Activated naive CD4-positive, alpha-beta T cell treated with anti-CD3 and anti-CD28 coated beads for 36 hours (primary cell): ENCODE measurements around the gene CENPX. TPM values are rescaled to one million over a fixed set of nuclear protein-coding genes. Genes with fewer than 3 reads are reported as not detected.
A peak's percentile ranks its signal among the peaks of the same experiment; 100 is the strongest.

Source experiments
- CTCF ChIA-PET: fragments of 350-600 bp; sonication (Branson Sonifier 250); formaldehyde crosslinking; loops from one replicate; lab custom pipeline; 2021; ENCODE audit warnings: antibody characterized with exemption; lab: Charles Lee
- DNase-seq: peaks from one replicate; pipeline ENCODE4 v3.0.0-alpha.2; 2020
- H3K27ac Mint-ChIP-seq: one replicate; pipeline ENCODE4 v1.8.0; 2021; ENCODE audit warnings: mild to moderate bottlenecking, mixed read lengths
- H3K27me3 Mint-ChIP-seq: one replicate; pipeline ENCODE4 v1.8.0; 2021; ENCODE audit warnings: low read depth, mixed read lengths
- H3K36me3 Mint-ChIP-seq: one replicate; pipeline ENCODE4 v1.8.0; 2021; ENCODE audit warnings: low read depth, mixed read lengths
- H3K4me1 Mint-ChIP-seq: one replicate; pipeline ENCODE4 v1.8.0; 2021; ENCODE audit warnings: low read depth, mixed read lengths
- H3K4me3 Mint-ChIP-seq: one replicate; pipeline ENCODE4 v1.8.0; 2021; ENCODE audit warnings: mild to moderate bottlenecking, moderate library complexity, mixed read lengths
- H3K9me3 Mint-ChIP-seq: one replicate; pipeline ENCODE4 v1.8.0; 2021; ENCODE audit warnings: mixed read lengths
- intact Hi-C: fragments of 100-400 bp; cut with micrococcal nuclease; formaldehyde crosslinking; loops from one replicate; pipeline ENCODE4 v1.15.1; 2023
- total RNA-seq, 2 experiments: library from RNA; stranded (reverse); gene quantifications; one replicate each; pipeline ENCODE4 v1.2.3, GENCODE V29; 2021

Gene CENPX
- total RNA-seq, 2 experiments from 2014 or later = 55.8 to 57.8 TPM

- Mint-ChIP-seq H3K27ac (no peak overlapping the region), H3K4me1 (peaks cover 22% of the 10 kb centered on the region), H3K27me3 (no peaks in the 10 kb centered on the region), H3K36me3 (peaks cover 12% of the 10 kb centered on the region), H3K9me3 (no peaks in the 10 kb centered on the region), H3K4me3 (no peak overlapping the region)
- CTCF ChIA-PET = interaction anchor here (0.6 to 7.3 kb wide), 2 partner anchors 64 to 85 kb away, joined by 3 to 95 read pairs; partner anchors contain the start of gene NOTUM
- intact Hi-C loops = loop anchor here (10.0 kb wide), 1 partner anchor 511 kb away; the partner anchor contains the start of gene ACTG1
- DNase-seq = no peak
Measured at GRCh38 chr17:82025401-82026107, 2.9 kb upstream of the CENPX start.

DNA sequence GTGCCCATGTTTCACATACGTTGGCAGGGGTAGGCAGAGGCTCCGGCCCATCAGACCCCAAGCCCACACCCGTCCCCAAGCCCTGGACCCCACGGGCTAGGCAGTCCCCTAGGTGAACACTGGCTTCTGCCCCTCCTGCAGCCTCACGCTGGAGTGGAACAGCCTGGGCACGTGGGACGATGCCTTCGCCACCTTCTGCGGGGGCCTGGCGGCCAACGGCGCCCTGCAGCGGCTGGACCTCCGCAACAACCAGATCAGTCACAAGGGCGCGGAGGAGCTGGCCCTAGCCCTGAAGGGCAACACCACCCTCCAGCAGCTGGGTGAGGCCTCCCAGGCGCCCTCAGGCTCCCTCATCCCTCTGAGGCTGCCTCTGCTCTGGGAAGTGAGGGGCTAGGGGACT lies 2.2 kb upstream of the CENPX start:
- H3K9me3 Mint-ChIP-seq = no peaks in the 10 kb centered on the region
- peaks cover 26% of the 10 kb centered on the region for H3K4me1 Mint-ChIP-seq
- no peak overlapping the region for H3K4me3 Mint-ChIP-seq
- peaks cover 12% of the 10 kb centered on the region for H3K36me3 Mint-ChIP-seq
- CTCF ChIA-PET = interaction anchor here (7.3 kb wide), 1 partner anchor 64 kb away, joined by 95 read pairs; the partner anchor contains the start of gene NOTUM
- H3K27me3 Mint-ChIP-seq = no peaks in the 10 kb centered on the region
- no peak for DNase-seq
- intact Hi-C loops = loop anchor here (10.0 kb wide), 1 partner anchor 510 kb away; the partner anchor contains the start of gene ACTG1
- H3K27ac Mint-ChIP-seq = no peak overlapping the region

DNA sequence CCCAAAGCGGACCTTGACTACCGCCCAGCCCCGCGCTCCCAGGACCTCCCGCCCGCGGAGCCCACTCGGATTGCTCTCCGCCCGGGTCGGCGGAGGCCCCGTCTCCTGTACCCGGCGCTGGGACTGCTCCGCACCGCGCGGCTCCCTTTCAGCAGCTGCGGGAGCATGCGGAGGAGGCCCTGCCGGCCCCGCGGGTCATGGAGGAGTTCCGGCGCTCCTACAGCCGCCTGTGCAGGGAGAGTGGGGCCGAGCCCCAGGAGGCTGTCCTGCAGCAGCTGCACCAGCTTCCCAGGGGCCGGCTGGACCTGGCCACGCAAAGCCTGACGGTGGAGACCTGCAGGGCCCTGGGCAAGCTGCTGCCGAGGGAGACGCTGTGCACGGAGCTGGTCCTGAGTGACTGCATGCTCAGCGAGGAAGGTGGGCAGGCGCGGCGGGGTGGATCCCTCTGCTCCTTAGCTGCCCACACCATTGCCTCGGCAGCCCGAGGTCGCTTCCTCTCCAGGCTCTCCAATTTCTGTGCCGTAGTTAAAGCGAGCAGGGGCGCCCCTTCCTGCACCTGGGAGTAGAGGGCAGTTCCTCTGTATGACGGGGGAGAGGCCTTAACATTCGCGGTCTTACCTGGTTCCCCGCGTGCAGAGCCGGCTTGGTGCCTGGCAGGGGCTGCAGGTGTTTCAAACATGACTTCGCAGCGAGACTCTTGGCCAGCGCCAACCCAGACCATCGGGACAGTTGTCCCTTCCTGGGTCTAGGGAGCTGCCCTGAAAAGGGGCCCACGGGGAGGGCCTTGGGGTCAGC lies 966 bp upstream of the CENPX start:
- Mint-ChIP-seq H3K27ac (no peak overlapping the region), H3K27me3 (no peaks in the 10 kb centered on the region), H3K9me3 (no peaks in the 10 kb centered on the region), H3K36me3 (peaks cover 12% of the 10 kb centered on the region), H3K4me3 (peak overlapping the region; percentile 74), H3K4me1 (peaks cover 22% of the 10 kb centered on the region)
- CTCF ChIA-PET = interaction anchor here (0.7 to 7.3 kb wide), 4 partner anchors 9 to 63 kb away, joined by 3 to 95 read pairs (median 4); partner anchors contain the start of genes DCXR and NOTUM
- intact Hi-C loops = loop anchor here (1.0 to 10.0 kb wide), 6 partner anchors 9 to 509 kb away; partner anchors contain the start of genes ACTG1, ASPSCR1, DCXR and FASN
- no peak for DNase-seq

DNA sequence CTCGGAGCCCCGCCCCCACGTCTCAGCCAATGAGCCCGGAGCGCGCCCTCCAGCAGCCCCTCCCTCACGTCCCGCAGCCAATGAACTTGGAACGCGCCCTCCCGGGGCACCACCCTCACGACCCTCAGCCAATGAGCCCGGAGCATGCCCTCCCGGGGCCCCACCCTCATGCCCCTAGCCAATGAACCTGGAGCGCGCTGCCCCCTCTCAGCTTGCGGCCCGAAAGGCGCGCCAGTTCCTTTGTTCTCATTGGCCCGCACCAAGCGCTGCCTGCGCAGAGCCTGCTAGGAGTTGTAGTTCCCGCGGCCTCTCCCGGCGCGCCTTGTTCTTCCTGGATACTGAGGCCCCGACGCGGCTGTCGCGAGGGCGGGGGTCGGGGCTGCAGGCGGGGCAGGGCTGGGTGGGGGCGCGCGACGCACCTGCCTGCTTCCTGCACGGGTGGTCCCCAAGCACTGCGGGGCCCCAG lies 336 bp upstream of the CENPX start, which contains the start of gene LRRC45:
LRRC45 (plus strand) TSS at position 325 of the 466 bp plus-strand sequence. CDS start 339 bp downstream, outside the sequence.
- H3K27ac Mint-ChIP-seq = no peak within 1 kb of the TSS
- H3K27me3 Mint-ChIP-seq = no peaks in the 10 kb centered on the region
- intact Hi-C loops = loop anchor here (1.0 to 10.0 kb wide), 7 partner anchors 9 to 508 kb away; partner anchors contain the start of genes ACTG1, ASPSCR1, DCXR and FASN
- H3K36me3 Mint-ChIP-seq = peaks cover 14% of the 10 kb centered on the region
- no peaks in the 10 kb centered on the region for H3K9me3 Mint-ChIP-seq
- CTCF ChIA-PET = interaction anchor here (1.0 to 7.3 kb wide), 5 partner anchors 10 to 95 kb away, joined by 3 to 95 read pairs (median 4); partner anchors contain the start of genes DCXR, MAFG and NOTUM
- H3K4me1 Mint-ChIP-seq = peaks cover 22% of the 10 kb centered on the region
- peak within 1 kb of the TSS; percentile 86 for H3K4me3 Mint-ChIP-seq
- peak; percentile 100 for DNase-seq

DNA sequence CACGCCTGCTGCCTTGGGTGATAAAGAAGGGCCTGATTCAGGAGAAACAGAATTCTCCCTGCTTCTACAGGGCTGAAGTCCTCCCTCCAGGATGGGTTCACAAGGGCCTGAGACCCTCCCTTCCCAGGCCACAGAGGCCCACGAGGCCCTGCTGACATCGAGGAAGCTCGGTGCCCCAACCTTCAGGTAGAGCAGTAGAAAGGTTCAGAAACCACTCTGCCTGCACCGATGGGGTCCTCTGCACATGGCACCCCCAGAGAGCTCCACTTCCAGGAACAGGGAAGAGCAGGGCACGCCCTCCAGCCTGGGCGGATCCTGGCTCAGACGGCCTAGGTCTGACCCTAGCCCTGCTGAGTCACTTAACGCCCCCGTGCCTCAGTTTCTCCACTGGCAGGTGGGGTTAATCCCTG lies 773 bp downstream of the CENPX start:
- CTCF ChIA-PET = interaction anchor here (0.9 to 7.3 kb wide), 8 partner anchors 7 to 94 kb away, joined by 3 to 95 read pairs (median 3); partner anchors contain the start of genes DCXR, MAFG and NOTUM
- intact Hi-C loops = loop anchor here (1.0 to 10.0 kb wide), 4 partner anchors 53 to 507 kb away; partner anchors contain the start of genes ACTG1 and P4HB
- H3K9me3 Mint-ChIP-seq = no peaks in the 10 kb centered on the region
- H3K27me3 Mint-ChIP-seq = no peaks in the 10 kb centered on the region
- peak overlapping the region; percentile 86 for H3K4me3 Mint-ChIP-seq
- H3K4me1 Mint-ChIP-seq = peaks cover 22% of the 10 kb centered on the region
- H3K36me3 Mint-ChIP-seq = peaks cover 10% of the 10 kb centered on the region
- no peak for DNase-seq
- peak overlapping the region; percentile 36 for H3K27ac Mint-ChIP-seq

DNA sequence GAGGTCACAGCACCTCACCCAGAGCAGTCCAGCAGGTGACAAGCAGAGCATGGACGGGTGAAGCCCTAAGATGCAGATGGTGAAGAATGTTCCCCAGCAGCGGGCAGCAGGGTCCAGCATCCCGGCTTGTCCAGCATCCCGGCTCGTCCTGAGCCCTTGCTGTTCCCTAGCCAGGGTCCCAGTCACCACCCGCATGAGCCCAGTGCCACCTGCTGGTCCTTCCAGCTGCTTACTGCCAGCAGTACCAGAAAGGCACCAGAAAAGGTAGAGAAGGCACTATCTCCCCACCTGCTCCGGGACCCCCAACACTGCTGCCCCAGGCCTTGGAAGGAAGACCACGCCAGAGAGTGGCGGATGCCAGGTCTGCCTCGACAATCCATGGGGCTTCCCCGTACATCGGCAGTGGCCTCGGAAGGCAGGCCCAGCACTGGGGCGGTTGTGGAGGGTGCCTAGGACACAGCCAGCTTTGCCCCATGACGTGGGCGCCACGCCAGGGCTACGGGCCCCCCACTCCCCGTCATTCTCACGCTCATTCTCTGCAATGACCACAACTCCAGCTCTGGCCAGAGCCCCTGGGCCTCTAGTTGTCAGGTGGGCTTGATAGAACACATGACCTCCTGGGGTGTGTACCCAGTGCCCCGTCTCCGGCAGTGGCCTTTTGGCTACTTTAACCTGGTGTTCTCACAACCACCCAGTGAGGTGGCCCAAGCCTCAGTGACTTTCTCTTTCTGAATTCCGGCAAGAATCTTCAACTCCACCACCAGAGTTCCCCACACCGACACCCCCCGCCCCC lies 1.4 kb downstream of the CENPX start:
- peaks cover 10% of the 10 kb centered on the region for H3K36me3 Mint-ChIP-seq
- DNase-seq = peak; percentile 82
- H3K9me3 Mint-ChIP-seq = no peaks in the 10 kb centered on the region
- H3K4me3 Mint-ChIP-seq = peak overlapping the region; percentile 86
- peak overlapping the region; percentile 36 for H3K27ac Mint-ChIP-seq
- H3K4me1 Mint-ChIP-seq = peaks cover 22% of the 10 kb centered on the region
- intact Hi-C loops = loop anchor here (1.0 to 10.0 kb wide), 2 partner anchors 62 to 507 kb away; partner anchors contain the start of gene ACTG1
- CTCF ChIA-PET = interaction anchor here (0.6 to 7.3 kb wide), 12 partner anchors 8 to 258 kb away, joined by 3 to 95 read pairs (median 4); partner anchors contain the start of genes DCXR and NOTUM
- no peaks in the 10 kb centered on the region for H3K27me3 Mint-ChIP-seq

DNA sequence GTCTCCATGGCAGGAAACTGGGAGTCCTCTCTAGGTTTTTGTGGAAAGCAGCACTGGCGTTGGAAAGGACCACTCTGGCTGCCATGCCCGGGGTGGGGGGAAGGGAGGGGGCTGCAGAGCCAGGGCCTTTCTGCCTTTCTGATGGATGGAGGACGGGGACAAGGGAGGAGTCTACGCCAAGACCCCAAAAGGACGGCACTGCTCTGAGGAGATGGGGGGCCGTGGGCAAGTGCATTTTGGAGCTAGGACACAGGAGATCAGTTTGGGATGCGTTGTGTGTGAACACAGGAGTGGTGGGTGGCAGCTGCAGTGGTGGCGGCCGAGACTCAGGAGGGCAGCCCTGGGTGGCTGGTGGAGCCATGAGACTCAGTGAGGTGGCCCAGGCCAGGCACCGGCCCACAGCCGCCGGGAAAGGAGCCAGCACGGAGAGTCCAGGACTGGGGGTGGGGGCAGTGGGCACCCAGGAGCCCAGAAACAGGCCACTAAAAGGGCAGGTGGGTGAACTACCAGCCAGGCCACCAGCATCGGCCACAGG lies 2.0 kb downstream of the CENPX start:
- H3K9me3 Mint-ChIP-seq = no peaks in the 10 kb centered on the region
- H3K36me3 Mint-ChIP-seq = peaks cover 10% of the 10 kb centered on the region
- intact Hi-C loops = loop anchor here (1.0 to 10.0 kb wide), 2 partner anchors 61 to 506 kb away; partner anchors contain the start of gene ACTG1
- H3K27me3 Mint-ChIP-seq = no peaks in the 10 kb centered on the region
- H3K4me3 Mint-ChIP-seq = no peak overlapping the region
- CTCF ChIA-PET = interaction anchor here (0.6 to 7.3 kb wide), 16 partner anchors 9 to 259 kb away, joined by 3 to 95 read pairs (median 4); partner anchors contain the start of gene NOTUM
- no peak overlapping the region for H3K27ac Mint-ChIP-seq
- no peak for DNase-seq
- peaks cover 22% of the 10 kb centered on the region for H3K4me1 Mint-ChIP-seq

- CTCF ChIA-PET = interaction anchor here (0.8 to 7.3 kb wide), 15 partner anchors 9 to 150 kb away, joined by 3 to 95 read pairs (median 4); partner anchors contain the start of gene NOTUM
- Mint-ChIP-seq H3K36me3 (peaks cover 10% of the 10 kb centered on the region), H3K4me3 (no peak overlapping the region), H3K4me1 (peaks cover 22% of the 10 kb centered on the region), H3K27me3 (no peaks in the 10 kb centered on the region), H3K9me3 (no peaks in the 10 kb centered on the region), H3K27ac (no peak overlapping the region)
- intact Hi-C loops = loop anchor here (10.0 kb wide), 1 partner anchor 505 kb away; the partner anchor contains the start of gene ACTG1
- peak; percentile 76 for DNase-seq
Measured at GRCh38 chr17:82019690-82020571, 2.7 kb downstream of the CENPX start.

DNA sequence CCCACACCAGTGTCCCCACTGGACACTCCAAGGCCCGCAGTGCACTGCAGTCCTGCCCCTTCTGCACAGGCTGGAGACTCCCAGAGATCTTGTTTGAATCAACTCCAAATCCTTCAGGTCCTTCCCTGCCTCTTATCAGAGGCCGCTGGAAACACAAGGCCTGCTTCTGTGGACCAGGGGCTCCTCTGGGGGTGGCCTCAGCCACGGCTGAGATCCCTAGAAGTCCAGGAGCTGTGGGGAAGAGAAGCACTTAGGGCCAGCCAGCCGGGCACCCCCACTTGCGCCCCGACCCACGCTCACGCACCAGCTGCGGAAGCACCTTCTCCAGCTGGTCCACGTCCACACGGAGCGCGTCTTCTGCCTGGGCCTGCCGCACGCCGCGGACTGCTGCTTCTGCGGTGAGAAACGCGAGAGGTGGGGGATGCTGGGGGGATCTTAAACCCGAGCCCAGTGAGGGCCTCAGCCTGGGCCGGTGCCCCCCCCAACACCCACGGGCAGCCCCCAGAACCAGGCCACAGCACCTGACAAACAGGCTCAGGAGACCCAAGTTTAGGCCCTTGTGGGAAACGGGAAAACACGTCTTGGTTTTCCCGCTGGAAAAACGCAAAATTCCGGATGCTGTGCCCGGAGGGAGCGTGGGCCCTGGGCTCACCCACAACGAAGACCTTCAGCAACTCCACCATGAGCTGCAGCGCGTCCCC lies 3.5 kb downstream of the CENPX start:
- Mint-ChIP-seq H3K9me3 (no peaks in the 10 kb centered on the region), H3K27me3 (no peaks in the 10 kb centered on the region), H3K27ac (no peak overlapping the region), H3K4me1 (peaks cover 21% of the 10 kb centered on the region), H3K36me3 (peaks cover 10% of the 10 kb centered on the region), H3K4me3 (no peak overlapping the region)
- intact Hi-C loops = no loop called here
- CTCF ChIA-PET = interaction anchor here (0.8 to 7.3 kb wide), 12 partner anchors 10 to 150 kb away, joined by 3 to 95 read pairs (median 4); partner anchors contain the start of gene NOTUM
- no peak for DNase-seq
